Thyroid gland (tissue), 4 donors: ENCODE results near the gene CDX1.

Source experiments
- CTCF ChIP-seq, 6 experiments: fragments of 200-600 bp in 3 of 6; fragments of 450-650 bp in 3 of 6; sonication (generic) in 3 of 6; IDR thresholded peaks; one replicate each; pipeline ENCODE4 v1.5.1; 2016 to 2019; ENCODE audit warnings: antibody characterized with exemption in 6 of 6, mild to moderate bottlenecking in 2 of 6, inconsistent platforms in 1 of 6, moderate library complexity in 1 of 6
- POLR2A ChIP-seq, 2 donors: fragments of 450-650 bp; IDR thresholded peaks; one replicate each; pipeline ENCODE4 v1.6.1; 2017; ENCODE audit warnings: antibody characterized with exemption in 2 of 2, mild to moderate bottlenecking in 2 of 2, moderate library complexity in 1 of 2

GRCh38 chr5:150229571-150229970 lies 63.0 kb downstream of the CDX1 start:
- no peak for TF ChIP-seq CTCF (IDR thresholded peaks at IDR 0.05)
- TF ChIP-seq POLR2A (IDR thresholded peaks at IDR 0.05), result no peak
